GM18951 (cell line): ENCODE data around the gene KAT14.
"Not testable (repeated sequence)": the region's sequence is repeated elsewhere in the genome, so short reads cannot be mapped to it uniquely, and the experiment has no call there.

Source experiments
- POLR2A ChIP-seq: IDR thresholded peaks from 4 replicates; pipeline ENCODE4 v1.6.1; 2011; ENCODE audit warnings: mild to moderate bottlenecking; ENCODE audit not compliant: insufficient read length, insufficient read depth; ENCODE audit errors: extremely low read depth
- in situ Hi-C: fragments of 300-500 bp; cut with MboI; formaldehyde crosslinking; loops from one replicate; pipeline ENCODE4 v1.12.0; 2022; ENCODE audit warnings: low sequenced_read_pairs, mixed read lengths, inconsistent platforms; ENCODE audit not compliant: unreplicated experiment

The KAT14 gene

DNA sequence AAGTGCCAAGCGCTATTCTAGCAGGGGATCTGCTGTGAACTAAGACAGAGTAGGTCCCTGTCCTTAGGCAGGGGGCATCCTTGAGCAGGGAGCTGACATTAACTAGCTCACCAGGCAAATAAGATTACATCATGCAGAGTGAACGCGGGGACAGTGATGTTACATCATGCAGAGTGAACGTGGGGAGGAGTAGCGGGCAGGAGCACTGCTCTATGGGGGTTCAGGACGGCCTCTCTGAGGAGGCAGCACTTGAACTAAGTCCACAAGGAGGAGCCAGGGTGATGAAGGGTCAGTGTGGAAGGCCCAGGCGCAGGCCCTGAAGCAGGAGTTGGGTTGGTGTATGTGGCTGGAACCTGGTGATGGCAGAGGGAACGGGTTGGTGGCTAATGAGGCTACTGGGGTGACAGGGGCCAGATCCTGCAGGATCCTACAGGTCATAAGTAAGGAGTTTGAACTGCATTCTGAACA is 38.7 kb downstream of the KAT14 start:
- TF ChIP-seq POLR2A, result no peak
- in situ Hi-C loops, result no loop called here

GRCh38 chr20:18180366-18180765 is 42.7 kb downstream of the KAT14 start:
- in situ Hi-C loops, result not testable (repeated sequence)

- TF ChIP-seq POLR2A, result no peak
- in situ Hi-C loops, result no loop called here
Measured at GRCh38 chr20:18180815-18181214, 43.2 kb downstream of the KAT14 start.

GRCh38 chr20:18187020-18187419 is 49.4 kb downstream of the KAT14 start:
- in situ Hi-C loops, result no loop called here
- TF ChIP-seq POLR2A, result no peak

DNA sequence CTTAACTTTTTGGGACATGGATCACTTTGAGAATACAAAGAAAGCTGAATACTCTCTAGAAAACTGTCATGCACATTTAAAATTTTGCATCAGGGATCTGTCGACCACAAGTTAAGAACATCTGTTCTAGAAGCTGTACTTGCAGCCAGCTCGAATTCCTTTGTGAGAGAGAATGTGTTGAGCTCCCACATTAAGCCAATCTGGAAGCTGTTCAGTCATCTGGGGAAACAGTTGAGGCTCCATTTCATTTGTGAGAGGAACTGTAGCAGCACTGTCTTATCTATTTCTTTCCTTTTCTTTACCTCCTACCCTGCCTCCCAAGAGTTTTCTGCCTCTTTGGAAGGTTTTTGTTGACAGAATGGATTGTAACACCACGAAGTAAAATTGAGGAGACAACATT is 50.8 kb downstream of the KAT14 start:
- no peak for TF ChIP-seq POLR2A
- in situ Hi-C loops, result no loop called here

- no peak for TF ChIP-seq POLR2A
- in situ Hi-C loops, result no loop called here
Measured at GRCh38 chr20:18190338-18191233, 52.9 kb downstream of the KAT14 start.

- TF ChIP-seq POLR2A, result no peak
- in situ Hi-C loops, result no loop called here
Measured at GRCh38 chr20:18191306-18191705, 53.6 kb downstream of the KAT14 start.

- in situ Hi-C loops, result not testable (repeated sequence)
Measured at GRCh38 chr20:18194461-18194860, 56.8 kb downstream of the KAT14 start.

DNA sequence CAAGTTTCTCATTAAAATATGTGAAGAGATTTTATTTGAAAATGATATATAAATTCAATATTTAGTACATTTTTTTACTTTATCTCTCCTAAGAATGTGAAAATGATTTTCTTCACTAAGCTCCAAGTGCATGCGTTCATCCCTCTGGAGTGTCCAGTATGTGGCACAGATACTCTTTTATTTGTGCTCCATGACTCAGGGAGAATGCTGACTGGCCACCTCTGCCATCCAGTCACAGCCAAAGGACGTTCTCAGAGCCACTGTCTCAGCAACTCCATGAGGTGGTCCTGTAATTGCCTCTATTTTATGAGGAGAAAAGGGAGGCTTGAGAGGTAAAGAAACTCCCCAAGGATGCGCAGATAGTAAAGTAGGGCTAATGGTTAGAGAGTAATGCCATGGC is 58.3 kb downstream of the KAT14 start:
- no peak for TF ChIP-seq POLR2A

GRCh38 chr20:18197382-18198070 is 59.9 kb downstream of the KAT14 start:
- in situ Hi-C loops, result no loop called here
- no peak for TF ChIP-seq POLR2A

More for the DNA sequence above, 58.3 kb downstream of the KAT14 start:
- in situ Hi-C loops, result no loop called here

GRCh38 chr20:18202966-18203365 is 65.3 kb downstream of the KAT14 start:
- in situ Hi-C loops, result no loop called here
- no peak for TF ChIP-seq POLR2A

DNA sequence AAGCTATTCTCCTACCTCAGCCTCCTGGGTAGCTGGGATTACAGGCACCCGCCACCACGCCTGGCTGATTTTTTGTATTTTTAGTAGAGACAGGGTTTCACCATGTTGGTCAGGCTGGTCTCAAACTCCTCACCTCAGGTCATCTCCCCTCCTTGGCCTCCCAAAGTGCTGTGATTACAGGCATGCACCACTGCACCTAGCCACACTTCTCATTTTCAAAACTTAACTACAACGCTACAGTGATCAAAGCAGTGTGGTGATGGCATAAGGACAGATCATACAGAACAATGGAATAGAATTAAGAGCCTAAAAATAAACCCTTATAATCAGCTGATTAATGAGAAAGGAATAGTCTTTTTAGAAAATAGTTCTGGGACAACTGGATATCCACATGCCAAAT is 66.0 kb downstream of the KAT14 start:
- in situ Hi-C loops, result not testable (repeated sequence)

DNA sequence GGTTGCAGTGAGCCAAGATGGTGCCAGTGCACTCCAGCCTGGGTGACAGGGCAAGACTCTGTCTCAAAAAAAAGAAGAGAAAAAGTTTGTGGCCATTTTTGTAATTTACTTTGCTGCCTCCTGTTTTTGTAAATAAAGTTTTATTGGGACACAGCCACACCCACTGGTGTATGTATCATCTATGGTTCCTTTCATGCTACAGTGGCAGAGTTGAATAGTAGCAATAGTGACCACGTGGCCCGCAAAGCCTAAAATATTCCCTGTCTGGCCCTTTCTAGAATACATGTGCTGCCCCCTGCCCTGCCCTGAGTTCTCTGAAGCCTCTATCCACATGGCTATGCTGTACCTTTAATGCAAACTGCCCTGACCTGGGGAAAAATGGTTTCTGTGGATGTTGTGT is 75.3 kb downstream of the KAT14 start:
- no peak for TF ChIP-seq POLR2A
- in situ Hi-C loops, result no loop called here

- TF ChIP-seq POLR2A, result no peak
- in situ Hi-C loops, result no loop called here
Measured at GRCh38 chr20:18215566-18215965, 77.9 kb downstream of the KAT14 start.
